Activated T-cell treated with anti-CD3 and anti-CD28 coated beads, Interleukin-2, amount 50 U/mL, for 24 hours (primary cell): ENCODE results near the gene ADCY7.
"Not testable (repeated sequence)": the region's sequence is repeated elsewhere in the genome, so short reads cannot be mapped to it uniquely, and the experiment has no call there.

ENCODE experiments used
- DNase-seq: peaks from one replicate; pipeline ENCODE4 v3.0.0-alpha.2; 2020
- H3K27ac Mint-ChIP-seq: 2 replicates; pipeline ENCODE4 v1.8.0; 2020; ENCODE audit warnings: mild to moderate bottlenecking, mixed read lengths
- H3K27me3 Mint-ChIP-seq: 2 replicates; pipeline ENCODE4 v1.8.0; 2020; ENCODE audit warnings: mixed read lengths
- H3K36me3 Mint-ChIP-seq: 2 replicates; pipeline ENCODE4 v1.8.0; 2020; ENCODE audit warnings: low read depth, mixed read lengths
- H3K4me1 Mint-ChIP-seq: 2 replicates; pipeline ENCODE4 v1.8.0; 2020; ENCODE audit warnings: low read depth, mixed read lengths
- H3K4me3 Mint-ChIP-seq: 2 replicates; pipeline ENCODE4 v1.8.0; 2020; ENCODE audit warnings: mild to moderate bottlenecking, moderate library complexity, mixed read lengths
- H3K9me3 Mint-ChIP-seq: 2 replicates; pipeline ENCODE4 v1.8.0; 2020; ENCODE audit warnings: mixed read lengths

Gene ADCY7

DNA sequence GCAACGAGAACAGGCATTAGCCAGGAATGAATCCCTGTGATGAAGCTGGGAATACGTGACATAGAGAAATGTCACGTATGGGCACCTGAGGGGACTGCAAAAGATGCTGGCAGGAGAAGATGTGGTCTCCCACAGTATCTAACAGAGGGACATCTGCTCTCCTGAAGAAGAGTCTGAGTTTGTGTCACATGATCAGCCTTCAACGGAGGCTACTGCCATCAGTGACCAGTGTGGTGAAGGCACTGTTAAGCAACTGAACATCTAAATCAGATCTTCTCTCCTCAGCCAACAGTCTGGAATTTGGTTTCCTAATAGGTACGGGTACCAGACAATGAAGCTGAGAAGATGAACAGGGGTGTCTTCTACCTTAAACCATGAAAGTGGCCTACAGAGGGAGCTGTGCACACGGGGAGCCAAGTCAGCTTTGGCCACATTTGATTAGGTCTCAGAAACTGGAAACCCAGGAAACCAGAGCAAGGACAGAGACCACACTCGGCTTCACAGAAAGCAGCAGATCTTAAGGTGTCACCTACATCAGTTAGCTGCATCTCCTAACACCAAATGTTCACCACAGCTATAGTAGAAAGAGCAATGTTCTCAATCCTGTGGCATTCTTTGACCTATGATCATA is 60.6 kb downstream of the ADCY7 start:
- H3K27me3 Mint-ChIP-seq = no peaks in the 10 kb centered on the region
- peak overlapping the region; percentile 73 for H3K27ac Mint-ChIP-seq
- DNase-seq = peak; percentile 62
- H3K4me1 Mint-ChIP-seq = peaks cover 52% of the 10 kb centered on the region
- H3K36me3 Mint-ChIP-seq = peaks cover 88% of the 10 kb centered on the region
- H3K4me3 Mint-ChIP-seq = no peak overlapping the region
- no peaks in the 10 kb centered on the region for H3K9me3 Mint-ChIP-seq

DNA sequence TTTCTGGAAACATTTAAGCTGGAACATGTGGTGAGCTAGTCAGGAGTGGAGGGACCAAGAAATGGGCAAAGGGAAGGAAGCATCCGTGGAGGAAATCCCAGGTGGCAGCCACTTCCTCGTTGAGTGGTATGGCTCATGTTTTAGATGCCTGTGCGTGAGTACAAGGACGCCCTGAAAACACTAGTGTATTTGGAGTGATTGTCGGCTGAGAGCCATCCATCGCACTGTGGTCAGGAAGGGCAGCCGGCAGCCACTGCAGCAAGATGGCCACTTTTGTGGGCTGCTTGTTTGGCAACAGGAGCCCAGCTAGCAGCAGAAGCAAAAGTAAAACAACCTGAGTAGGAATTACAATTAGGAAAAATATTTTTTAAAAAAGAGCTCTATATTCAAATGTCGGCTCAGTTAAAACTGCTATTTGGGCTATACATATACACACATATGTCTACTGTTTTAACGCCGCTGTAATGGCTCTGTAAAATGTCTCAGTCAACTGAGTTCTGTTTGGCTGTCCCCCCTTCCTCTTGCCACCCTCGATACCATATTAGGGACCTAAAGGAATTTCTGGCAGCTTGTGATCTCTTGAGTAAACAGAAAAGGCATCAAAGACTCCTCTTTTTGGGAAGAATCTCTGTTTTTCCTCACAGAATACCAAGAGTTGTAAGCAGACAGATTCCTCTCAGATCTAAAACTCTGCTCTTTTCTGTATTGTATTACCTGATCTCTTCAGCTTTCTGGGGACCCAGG is 63.3 kb downstream of the ADCY7 start:
- H3K27ac Mint-ChIP-seq = peak overlapping the region; percentile 76
- no peak overlapping the region for H3K4me3 Mint-ChIP-seq
- peaks cover 50% of the 10 kb centered on the region for H3K4me1 Mint-ChIP-seq
- no peaks in the 10 kb centered on the region for H3K27me3 Mint-ChIP-seq
- H3K36me3 Mint-ChIP-seq = peaks cover 89% of the 10 kb centered on the region
- no peak for DNase-seq
- H3K9me3 Mint-ChIP-seq = no peaks in the 10 kb centered on the region

- H3K9me3 Mint-ChIP-seq = no peaks in the 10 kb centered on the region
- no peak overlapping the region for H3K27ac Mint-ChIP-seq
- H3K36me3 Mint-ChIP-seq = peaks cover 85% of the 10 kb centered on the region
- no peaks in the 10 kb centered on the region for H3K27me3 Mint-ChIP-seq
- peaks cover 63% of the 10 kb centered on the region for H3K4me1 Mint-ChIP-seq
- no peak for DNase-seq
- H3K4me3 Mint-ChIP-seq = no peak overlapping the region
Observed at GRCh38 chr16:50331570-50331969, 65.2 kb downstream of the ADCY7 start.

DNA sequence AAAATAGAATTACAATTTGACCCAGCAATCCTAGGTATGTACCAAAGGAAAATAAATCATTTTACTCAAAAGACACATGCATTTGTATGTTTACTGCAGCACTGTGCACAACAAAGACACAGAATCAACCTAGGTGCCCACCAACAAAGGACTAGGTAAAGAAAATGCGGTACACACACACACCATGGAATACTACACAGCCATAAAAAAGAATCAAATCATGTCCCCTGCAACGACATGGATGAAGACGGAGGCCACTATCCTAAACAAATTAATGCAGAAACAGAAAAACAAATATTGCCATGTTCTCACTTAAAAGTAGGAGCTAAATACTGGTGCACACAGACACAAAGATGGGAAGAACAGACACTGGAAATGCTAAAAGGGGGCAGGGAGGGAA is 66.2 kb downstream of the ADCY7 start:
- no peaks in the 10 kb centered on the region for H3K27me3 Mint-ChIP-seq
- DNase-seq = no peak
- peaks cover 88% of the 10 kb centered on the region for H3K36me3 Mint-ChIP-seq
- H3K27ac Mint-ChIP-seq = no peak overlapping the region
- no peaks in the 10 kb centered on the region for H3K9me3 Mint-ChIP-seq
- H3K4me1 Mint-ChIP-seq = peaks cover 62% of the 10 kb centered on the region
- no peak overlapping the region for H3K4me3 Mint-ChIP-seq

GRCh38 chr16:50334106-50334975 is 68.0 kb downstream of the ADCY7 start:
- H3K27ac Mint-ChIP-seq = peak overlapping the region; percentile 96
- H3K27me3 Mint-ChIP-seq = no peaks in the 10 kb centered on the region
- H3K4me1 Mint-ChIP-seq = peaks cover 69% of the 10 kb centered on the region
- H3K9me3 Mint-ChIP-seq = no peaks in the 10 kb centered on the region
- H3K36me3 Mint-ChIP-seq = peaks cover 84% of the 10 kb centered on the region
- no peak overlapping the region for H3K4me3 Mint-ChIP-seq
- DNase-seq = no peak

GRCh38 chr16:50335196-50335958 is 69.0 kb downstream of the ADCY7 start:
- Mint-ChIP-seq H3K9me3 (no peaks in the 10 kb centered on the region), H3K4me1 (peaks cover 66% of the 10 kb centered on the region), H3K4me3 (peak overlapping the region; percentile 56), H3K27me3 (no peaks in the 10 kb centered on the region), H3K36me3 (peaks cover 81% of the 10 kb centered on the region), H3K27ac (peak overlapping the region; percentile 96)
- no peak for DNase-seq

DNA sequence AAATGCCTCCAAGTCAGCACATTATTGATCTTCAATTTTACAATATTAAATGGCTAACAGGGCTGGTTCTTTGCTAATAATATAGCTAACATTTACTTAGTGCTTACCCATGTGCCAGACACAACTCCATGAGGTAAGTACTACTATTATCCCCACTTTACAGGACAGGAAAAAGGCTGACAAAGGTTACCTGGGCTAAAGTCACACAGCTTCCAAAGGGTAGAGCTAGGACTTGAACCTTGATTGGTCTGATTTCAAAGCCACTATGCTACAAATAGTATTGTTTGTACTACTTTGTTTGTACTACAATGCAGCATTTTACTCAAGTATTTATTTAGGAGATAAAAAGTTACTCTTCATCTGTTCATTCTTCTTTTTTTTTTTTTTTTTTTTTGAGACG is 70.5 kb downstream of the ADCY7 start:
- no peak overlapping the region for H3K27ac Mint-ChIP-seq
- H3K27me3 Mint-ChIP-seq = no peaks in the 10 kb centered on the region
- no peak overlapping the region for H3K4me3 Mint-ChIP-seq
- H3K4me1 Mint-ChIP-seq = peaks cover 69% of the 10 kb centered on the region
- no peaks in the 10 kb centered on the region for H3K9me3 Mint-ChIP-seq
- peaks cover 82% of the 10 kb centered on the region for H3K36me3 Mint-ChIP-seq
- no peak for DNase-seq

DNA sequence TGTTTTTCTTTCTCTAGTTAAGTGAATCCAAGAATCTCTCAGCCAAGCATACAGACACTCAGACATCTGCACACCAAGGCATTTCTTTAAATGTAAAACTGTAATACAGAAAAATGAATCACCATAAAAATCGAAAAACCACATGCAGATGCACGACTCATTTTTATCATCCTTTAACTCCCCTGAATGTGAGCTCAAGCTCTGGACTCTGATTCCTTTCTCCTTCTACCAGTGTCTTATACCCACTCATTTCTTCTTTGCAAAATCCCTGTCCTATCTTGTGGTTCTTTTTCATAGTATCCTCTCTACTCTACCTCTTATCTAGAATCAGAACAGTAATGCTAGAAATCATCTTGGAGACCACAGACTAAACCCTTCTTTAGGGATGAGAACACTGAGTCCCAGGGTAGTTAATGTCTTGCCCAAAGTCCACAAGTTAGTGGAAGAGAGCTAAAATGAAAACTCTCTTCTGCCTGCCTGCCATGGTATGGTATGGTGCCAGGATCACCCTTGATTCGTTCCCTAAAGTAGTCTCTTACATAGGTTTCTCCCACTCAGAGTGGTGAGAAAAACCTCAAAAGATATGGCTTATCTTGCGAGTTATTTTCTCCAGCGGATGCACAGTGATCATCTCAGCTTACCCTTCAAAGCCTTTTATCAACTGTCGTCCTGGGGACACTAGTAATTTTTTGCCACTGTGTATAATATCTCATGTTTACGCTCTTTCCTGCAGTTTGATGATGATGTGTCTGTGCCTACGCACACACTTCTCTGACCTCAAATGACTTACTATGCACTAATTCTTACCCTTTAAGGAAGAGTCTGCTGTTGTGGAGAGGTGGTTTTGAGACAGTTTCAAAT is 72.2 kb downstream of the ADCY7 start:
- no peak for DNase-seq
- Mint-ChIP-seq H3K27me3 (no peaks in the 10 kb centered on the region), H3K27ac (peak overlapping the region; percentile 93), H3K4me3 (peak overlapping the region; percentile 59), H3K36me3 (peaks cover 82% of the 10 kb centered on the region), H3K9me3 (no peaks in the 10 kb centered on the region), H3K4me1 (peaks cover 67% of the 10 kb centered on the region)

DNA sequence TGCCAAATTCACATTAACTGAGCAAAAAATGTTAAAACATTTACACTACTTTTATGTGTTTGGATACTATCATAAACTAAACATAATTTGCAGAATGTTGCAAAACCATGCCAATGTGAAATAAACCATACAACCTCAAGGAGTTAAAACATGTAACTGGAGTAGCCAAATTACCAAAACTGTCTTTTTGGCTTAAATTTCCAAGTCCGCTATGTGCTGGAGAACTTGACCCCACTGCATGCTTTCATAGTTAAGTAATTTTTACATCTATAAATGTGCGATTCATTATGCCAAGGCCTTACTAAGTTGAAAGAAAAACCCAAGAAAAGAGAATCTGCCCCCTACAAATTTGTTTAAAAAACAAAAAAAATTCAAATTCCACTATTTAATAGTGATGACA is 74.2 kb downstream of the ADCY7 start:
- H3K27ac Mint-ChIP-seq = no peak overlapping the region
- DNase-seq = no peak
- peaks cover 55% of the 10 kb centered on the region for H3K4me1 Mint-ChIP-seq
- H3K27me3 Mint-ChIP-seq = no peaks in the 10 kb centered on the region
- no peaks in the 10 kb centered on the region for H3K9me3 Mint-ChIP-seq
- peaks cover 82% of the 10 kb centered on the region for H3K36me3 Mint-ChIP-seq
- no peak overlapping the region for H3K4me3 Mint-ChIP-seq

GRCh38 chr16:50343566-50343965 is 77.2 kb downstream of the ADCY7 start:
- Mint-ChIP-seq H3K36me3 (peaks cover 88% of the 10 kb centered on the region), H3K4me1 (peaks cover 45% of the 10 kb centered on the region)
- H3K9me3 Mint-ChIP-seq, H3K4me3 Mint-ChIP-seq, H3K27ac Mint-ChIP-seq, H3K27me3 Mint-ChIP-seq, DNase-seq: not testable (repeated sequence)

DNA sequence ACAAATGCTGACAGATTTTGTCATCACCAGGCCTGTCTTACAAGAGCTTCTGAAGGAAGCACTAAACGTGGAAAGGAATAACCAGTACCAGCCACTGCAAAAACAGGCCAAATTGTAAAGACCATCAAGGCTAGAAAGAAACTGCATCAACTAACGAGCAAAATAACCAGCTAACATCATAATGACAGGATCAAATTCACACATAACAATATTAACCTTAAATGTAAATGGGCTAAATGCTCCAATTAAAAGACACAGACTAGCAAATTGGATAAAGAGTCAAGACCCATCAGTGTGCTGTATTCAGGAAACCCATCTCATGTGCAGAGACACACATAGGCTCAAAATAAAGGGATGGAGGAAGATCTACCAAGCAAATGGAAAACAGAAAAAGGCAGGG is 78.9 kb downstream of the ADCY7 start:
- H3K4me3 Mint-ChIP-seq, H3K27ac Mint-ChIP-seq, H3K9me3 Mint-ChIP-seq, H3K27me3 Mint-ChIP-seq, DNase-seq: not testable (repeated sequence)
- Mint-ChIP-seq H3K36me3 (peaks cover 95% of the 10 kb centered on the region), H3K4me1 (peaks cover 34% of the 10 kb centered on the region)

GRCh38 chr16:50351116-50351515 is 84.8 kb downstream of the ADCY7 start:
- peaks cover 2% of the 10 kb centered on the region for H3K9me3 Mint-ChIP-seq
- H3K36me3 Mint-ChIP-seq = peaks cover 94% of the 10 kb centered on the region
- no peak overlapping the region for H3K4me3 Mint-ChIP-seq
- DNase-seq = no peak
- no peak overlapping the region for H3K27ac Mint-ChIP-seq
- H3K27me3 Mint-ChIP-seq = no peaks in the 10 kb centered on the region
- H3K4me1 Mint-ChIP-seq = peaks cover 40% of the 10 kb centered on the region

- Mint-ChIP-seq H3K4me3 (no peak overlapping the region), H3K4me1 (peaks cover 37% of the 10 kb centered on the region), H3K9me3 (peaks cover 2% of the 10 kb centered on the region), H3K36me3 (peaks cover 90% of the 10 kb centered on the region), H3K27me3 (no peaks in the 10 kb centered on the region), H3K27ac (no peak overlapping the region)
- no peak for DNase-seq
Observed at GRCh38 chr16:50351952-50352351, 85.6 kb downstream of the ADCY7 start.
